IPS-11a (cell line): ENCODE measurements around the gene SGTB.
"Not testable (repeated sequence)": the region's sequence is repeated elsewhere in the genome, so short reads cannot be mapped to it uniquely, and the experiment has no call there.

Source experiments
- H3K4me3 ChIP-seq: one replicate; pipeline ENCODE4 v1.5.1; 2013; ENCODE audit warnings: low read depth, low read length, control low read depth

Gene SGTB

GRCh38 chr5:65734921-65735320 is 13.0 kb upstream of the SGTB start:
- H3K4me3 ChIP-seq: no peak overlapping the region

- not testable (repeated sequence) for H3K4me3 ChIP-seq
These were observed 12.4 kb upstream of the SGTB start for GRCh38 chr5:65734196-65734775.

DNA sequence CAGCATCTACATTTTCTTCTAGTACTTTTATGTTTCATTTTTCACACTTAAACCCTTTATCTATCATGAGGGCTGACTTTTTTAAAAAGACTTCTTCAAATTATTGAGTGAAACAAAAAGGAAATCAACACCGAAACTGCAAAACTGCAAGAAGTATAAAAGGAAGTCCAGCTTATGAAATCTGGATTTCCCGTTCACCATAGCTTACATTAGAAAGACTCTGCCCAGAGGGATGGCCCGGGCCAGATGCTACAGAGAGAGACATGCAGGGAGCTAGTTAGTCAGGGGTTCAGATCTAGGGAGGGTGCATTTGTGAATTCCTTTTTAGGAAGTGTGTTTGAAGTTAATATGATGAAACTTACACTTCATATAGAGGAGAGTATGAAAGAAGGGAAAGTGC is 10.1 kb upstream of the SGTB start:
- not testable (repeated sequence) for H3K4me3 ChIP-seq

DNA sequence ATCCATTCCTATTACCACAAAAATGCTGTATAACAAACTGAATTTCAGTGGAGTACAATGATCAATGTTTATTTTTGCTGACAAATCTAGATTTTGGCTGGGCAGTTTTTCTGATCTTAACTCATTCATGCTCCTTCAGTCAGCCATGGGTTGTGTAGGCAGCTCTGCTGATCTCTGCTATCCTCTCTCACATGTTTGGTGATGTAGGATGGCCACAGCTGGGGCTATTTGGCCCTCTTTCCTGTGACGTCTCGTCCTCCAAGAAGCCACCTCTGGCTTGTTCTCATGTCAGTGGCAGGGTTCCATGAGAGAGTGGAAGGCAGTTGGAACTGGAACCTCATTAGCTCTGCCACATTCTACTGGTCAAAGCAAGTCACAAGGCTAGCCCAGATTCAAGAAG is 9.0 kb upstream of the SGTB start:
- no peak overlapping the region for H3K4me3 ChIP-seq

DNA sequence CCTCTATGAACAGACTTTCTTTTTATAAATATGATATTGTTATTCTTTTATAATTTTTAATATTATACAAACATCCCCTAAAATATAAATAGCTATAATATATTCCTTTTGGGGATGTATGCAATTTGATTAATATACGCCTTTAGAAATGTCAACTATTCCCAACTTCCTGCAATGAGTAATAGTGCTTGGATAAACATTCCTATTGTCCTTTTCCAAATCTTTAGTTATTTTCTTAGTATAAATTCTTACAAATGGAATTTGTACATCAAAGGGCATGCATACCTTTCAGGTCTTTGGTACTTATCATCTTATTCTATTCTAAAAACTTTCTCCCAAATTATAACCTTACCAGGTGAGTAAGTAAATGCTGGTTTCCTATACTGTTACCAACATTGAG is 6.3 kb upstream of the SGTB start:
- no peak overlapping the region for H3K4me3 ChIP-seq

GRCh38 chr5:65727491-65728156 is 5.7 kb upstream of the SGTB start:
- H3K4me3 ChIP-seq: no peak overlapping the region

GRCh38 chr5:65722575-65723403 is 880 bp upstream of the SGTB start:
- peak overlapping the region; percentile 89 for H3K4me3 ChIP-seq

DNA sequence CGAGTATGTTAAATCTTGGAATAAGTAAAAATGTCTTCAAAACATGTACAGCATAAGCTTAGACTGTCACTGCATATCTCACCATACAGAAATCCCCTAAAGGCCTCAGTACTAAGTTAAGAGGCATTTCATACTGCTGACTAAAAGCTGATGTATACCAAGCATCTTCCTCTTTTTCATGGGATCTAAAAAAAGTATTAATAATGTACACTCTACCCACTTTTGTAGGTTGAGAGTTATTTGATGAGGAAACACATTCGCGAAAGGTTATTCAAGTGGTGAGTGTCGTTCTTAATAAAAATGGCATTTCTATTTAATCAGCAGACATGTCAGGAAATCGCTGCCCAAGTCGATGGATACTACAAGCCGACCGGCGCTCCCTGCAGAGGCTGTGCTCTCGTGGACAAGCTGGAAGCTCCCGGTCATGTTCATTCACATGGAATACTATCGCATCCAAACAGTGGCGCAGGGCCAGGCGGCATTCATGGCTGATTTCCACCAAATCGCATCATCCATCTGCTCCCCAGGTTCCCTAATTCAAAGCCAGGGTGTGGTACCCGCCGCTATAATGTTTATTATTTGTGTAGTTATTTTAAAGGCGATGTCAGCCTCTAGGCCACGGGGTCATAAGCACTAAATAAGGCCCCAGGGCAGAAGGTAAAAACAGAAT is 724 bp downstream of the SGTB start:
- H3K4me3 ChIP-seq: peak overlapping the region; percentile 89

DNA sequence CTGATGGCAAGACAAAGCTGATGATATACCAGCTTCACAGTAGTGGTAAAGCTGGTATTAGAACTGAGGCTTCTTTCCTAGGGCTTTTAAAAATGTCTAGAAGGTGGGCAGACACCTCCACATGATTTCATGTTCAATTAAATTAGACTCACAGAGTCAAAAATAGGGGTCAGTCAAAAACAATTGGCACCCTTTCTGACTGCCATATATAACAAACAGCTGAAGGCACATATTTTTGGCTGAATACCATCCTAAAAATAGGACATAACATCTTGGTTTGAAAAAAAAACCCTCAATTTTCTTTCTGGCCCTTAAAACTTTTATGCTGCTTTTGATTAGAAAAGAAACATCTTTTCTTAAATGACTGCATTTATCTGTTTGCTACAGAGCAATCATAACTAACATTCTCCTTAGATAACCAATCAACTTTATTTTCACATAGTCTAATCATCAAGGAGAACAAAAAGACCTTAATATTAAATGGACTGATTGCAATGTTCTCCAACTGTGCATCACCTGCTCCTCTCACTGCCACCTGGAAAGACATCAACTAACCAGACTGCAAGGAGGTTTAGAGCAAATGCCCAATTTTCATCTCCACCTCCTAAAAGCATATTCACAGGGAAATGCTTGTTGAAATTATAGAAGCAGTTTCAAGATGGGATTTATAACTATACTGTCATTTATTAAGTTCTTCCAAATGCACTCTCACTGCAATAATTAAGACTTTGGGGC is 3.2 kb downstream of the SGTB start:
- no peak overlapping the region for H3K4me3 ChIP-seq

DNA sequence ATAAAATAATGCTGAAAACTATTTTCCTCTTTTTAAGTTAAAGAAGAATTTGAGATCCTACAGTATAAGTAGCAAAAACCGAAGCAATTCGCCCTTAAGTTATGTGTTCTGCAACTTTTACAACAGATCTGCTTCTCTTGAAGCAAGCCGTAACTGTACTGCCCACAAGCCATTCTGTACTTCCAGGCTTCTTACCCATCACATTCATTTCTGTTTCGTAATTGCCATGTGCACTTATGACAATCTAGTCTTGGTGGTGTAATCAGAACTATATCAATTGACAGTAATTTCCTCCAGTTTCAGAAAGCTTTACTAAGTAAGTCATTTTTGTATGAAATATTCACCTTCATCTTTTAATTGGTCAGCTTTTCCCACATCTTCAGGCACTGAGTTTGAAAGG is 13.8 kb downstream of the SGTB start:
- no peak overlapping the region for H3K4me3 ChIP-seq

GRCh38 chr5:65707663-65708062 is 14.2 kb downstream of the SGTB start:
- no peak overlapping the region for H3K4me3 ChIP-seq

DNA sequence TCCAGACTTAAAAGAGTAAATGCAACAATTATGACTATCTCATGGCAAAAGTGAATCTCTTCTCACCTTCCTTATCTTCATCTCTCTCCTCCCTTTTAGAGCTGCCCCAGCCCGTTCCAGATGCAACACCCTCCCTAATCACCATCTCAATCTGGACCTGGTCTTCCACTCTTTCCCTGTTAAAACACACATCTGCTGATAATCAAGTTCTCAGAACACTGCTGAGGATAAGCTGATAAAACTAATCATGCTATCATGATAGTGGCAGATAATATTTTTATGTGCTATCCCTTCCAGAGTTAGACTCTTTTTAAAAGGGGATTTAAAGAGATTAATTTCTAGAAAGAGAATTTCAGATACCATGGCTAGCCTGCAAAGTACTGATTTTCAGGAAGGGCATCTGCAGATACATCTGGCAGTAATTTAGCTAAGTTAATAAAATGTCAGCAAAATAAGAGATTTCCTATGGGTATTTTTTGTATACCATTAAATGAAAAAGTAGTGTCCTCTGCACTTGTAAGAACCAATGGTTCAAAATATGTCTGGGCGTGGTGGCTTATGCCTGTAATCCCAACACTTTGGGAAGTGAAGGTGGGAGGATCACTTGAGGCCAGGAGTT is 17.2 kb downstream of the SGTB start:
- H3K4me3 ChIP-seq: no peak overlapping the region

DNA sequence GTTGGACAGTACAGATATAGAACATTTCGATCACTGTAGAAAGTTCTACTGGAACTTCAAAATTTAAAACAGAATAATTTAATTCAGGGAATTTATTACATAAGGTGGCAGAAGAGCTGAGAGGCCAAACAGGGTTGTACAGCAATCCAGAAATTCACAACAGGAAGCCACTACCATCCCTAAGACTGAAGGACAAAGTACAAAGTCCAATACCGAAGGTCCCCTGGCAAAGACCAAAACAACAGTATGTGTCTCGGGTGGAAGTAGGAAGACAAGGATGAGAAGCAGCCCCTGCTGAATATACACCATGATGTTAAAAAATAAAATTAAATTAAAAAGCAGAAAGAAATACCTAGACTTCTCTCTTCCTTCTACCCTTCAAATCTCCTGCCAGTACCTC is 19.9 kb downstream of the SGTB start:
- no peak overlapping the region for H3K4me3 ChIP-seq

GRCh38 chr5:65699338-65699737 is 22.6 kb downstream of the SGTB start:
- no peak overlapping the region for H3K4me3 ChIP-seq

DNA sequence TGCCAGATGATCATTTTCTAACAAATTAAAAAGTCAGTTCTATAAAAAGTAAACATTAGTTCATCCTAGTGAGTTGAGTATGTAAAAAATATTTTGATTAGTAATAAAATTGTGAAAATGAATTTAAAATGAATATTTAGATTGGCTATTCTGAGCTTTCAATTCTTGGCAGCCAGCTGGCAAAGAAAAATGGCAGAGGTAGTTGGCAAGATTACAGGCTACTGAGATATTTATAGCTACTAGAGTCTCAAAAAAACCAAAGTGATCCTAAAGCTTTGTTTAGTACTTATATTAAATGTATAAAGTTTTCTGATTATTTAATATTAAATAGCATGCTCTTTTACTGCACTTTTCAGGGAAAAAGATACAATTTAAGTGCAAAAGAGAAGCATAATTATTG is 25.0 kb downstream of the SGTB start:
- no peak overlapping the region for H3K4me3 ChIP-seq

DNA sequence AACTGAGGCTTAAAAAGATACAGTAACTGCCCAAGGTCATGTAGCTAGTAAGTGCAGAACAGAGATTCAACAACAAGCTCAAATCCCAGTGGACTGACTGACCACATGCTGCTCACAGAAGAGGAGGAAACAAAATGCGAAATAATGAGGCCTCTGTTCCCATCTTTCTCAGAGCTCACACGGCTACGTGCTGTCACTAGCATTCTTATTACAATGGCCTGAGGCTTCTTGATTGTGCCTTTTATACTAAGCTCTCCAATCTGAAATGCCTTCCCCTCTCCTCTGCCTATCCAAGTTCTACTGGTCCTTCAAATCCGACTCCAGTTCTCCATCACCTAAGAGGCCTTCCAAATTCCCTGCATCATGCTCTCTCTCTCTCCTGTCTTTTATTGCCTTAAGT is 26.0 kb downstream of the SGTB start:
- H3K4me3 ChIP-seq: no peak overlapping the region

DNA sequence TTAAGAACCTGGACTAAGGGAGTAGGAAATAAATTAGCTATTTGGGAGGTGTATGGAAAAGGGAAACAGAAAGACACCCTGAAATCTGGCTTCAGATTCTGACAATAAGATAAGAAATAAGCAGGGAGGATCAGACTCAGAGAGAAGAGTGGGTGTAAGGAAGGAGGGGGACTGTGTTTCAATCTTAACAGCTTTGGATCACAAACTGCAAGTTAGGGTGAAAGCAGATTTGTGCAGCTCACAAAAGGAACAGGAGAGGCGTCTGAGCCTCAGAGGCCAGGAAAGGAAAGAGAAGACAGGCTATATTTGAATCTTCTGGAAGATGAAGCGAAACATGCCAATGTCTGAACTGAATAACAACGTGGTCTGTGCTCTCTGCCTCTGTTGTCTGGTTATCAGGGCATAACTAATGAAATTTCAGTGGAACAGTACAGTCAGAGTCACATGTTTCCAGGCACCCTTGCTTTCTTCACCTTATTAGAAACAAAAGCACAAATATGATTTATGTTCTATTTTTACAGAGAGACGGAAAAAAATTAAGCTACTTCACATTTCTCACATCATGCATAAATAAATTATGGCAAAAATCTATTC is 26.6 kb downstream of the SGTB start:
- no peak overlapping the region for H3K4me3 ChIP-seq

DNA sequence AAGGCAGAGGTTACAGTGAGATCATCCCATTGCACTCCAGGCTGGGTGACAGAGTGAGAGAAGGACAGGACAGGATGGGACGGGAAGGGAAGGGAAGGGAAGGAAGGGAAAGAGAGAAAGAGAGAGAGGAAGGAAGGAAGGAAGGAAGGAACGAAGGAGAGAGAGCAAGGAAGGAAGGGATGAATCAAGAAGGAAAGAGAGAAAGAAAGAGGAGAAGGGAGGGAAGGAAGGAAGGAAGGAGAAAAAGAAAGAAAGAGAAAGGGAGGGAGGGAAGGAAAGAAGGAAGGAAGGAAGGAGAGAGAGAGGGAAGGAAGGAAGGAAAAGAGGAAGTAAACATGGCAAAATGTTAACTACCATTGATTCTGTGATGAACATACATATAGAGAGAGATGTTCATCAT is 28.8 kb downstream of the SGTB start:
- no peak overlapping the region for H3K4me3 ChIP-seq

DNA sequence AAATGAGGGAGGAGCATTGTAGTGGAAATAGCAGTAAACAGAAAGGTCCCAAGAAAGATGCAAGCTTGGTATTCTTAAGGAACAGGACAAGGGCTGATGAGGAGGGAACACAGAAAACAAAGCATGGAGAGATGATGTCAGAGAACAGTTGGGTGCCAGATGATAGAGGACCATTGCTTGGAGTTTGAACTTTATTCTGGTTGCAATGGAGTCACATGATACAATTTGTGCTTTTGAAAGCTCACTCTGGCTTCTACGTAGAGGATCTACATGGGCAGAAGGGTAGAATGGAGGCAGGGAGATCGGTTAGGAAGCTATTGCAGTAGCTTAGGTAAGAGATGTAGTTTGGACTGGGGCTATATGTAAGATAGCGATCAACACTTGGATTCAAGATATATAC is 39.8 kb downstream of the SGTB start:
- H3K4me3 ChIP-seq: no peak overlapping the region

GRCh38 chr5:65676056-65676455 is 45.9 kb downstream of the SGTB start:
- H3K4me3 ChIP-seq: not testable (repeated sequence)
